GM12878 (cell line): Measurements from ENCODE around the gene DNAAF1. TPM values are rescaled to one million over a fixed set of nuclear protein-coding genes. Genes with fewer than 3 reads are reported as not detected.
A peak's percentile ranks its signal among the peaks of the same experiment; 100 is the strongest.

Experiments
- BACH1 ChIP-seq: fragments of 450-650 bp; IDR thresholded peaks from 2 replicates; pipeline ENCODE4 v1.6.1; 2017; ENCODE audit warnings: mild to moderate bottlenecking, borderline replicate concordance
- BMI1 ChIP-seq: fragments of 450-650 bp; IDR thresholded peaks from 2 replicates; pipeline ENCODE4 v1.6.1; 2016; ENCODE audit warnings: mild to moderate bottlenecking, moderate library complexity, borderline replicate concordance
- BRCA1 ChIP-seq: IDR thresholded peaks from 2 replicates; pipeline ENCODE4 v1.6.1; 2011; ENCODE audit warnings: low read depth, low read length, improper control_type of control experiment
- CHD2 ChIP-seq: IDR thresholded peaks from 2 replicates; pipeline ENCODE4 v1.6.1; 2011; ENCODE audit warnings: low read depth, low read length, improper control_type of control experiment, borderline replicate concordance
- CREB1 ChIP-seq: IDR thresholded peaks from 2 replicates; pipeline ENCODE4 v1.6.1; 2012; ENCODE audit warnings: low read depth, mild to moderate bottlenecking, inconsistent platforms
- DPF2 ChIP-seq: fragments of 450-650 bp; IDR thresholded peaks from 2 replicates; pipeline ENCODE4 v1.6.1; 2017; ENCODE audit warnings: mild to moderate bottlenecking
- FOXK2 ChIP-seq: fragments of 450-650 bp; IDR thresholded peaks from 2 replicates; pipeline ENCODE4 v1.6.1; 2017; ENCODE audit warnings: mild to moderate bottlenecking, moderate library complexity
- GABPA ChIP-seq: IDR thresholded peaks from 2 replicates; pipeline ENCODE4 v1.6.1; 2014; ENCODE audit warnings: antibody characterized with exemption, low read depth, mild to moderate bottlenecking, inconsistent platforms
- GATAD2B ChIP-seq: fragments of 450-650 bp; conservative IDR thresholded peaks from 2 replicates; pipeline ENCODE4 v1.6.1; 2017; ENCODE audit warnings: low read depth, mild to moderate bottlenecking, moderate library complexity
- HDGF ChIP-seq: fragments of 450-650 bp; IDR thresholded peaks from 2 replicates; pipeline ENCODE4 v1.6.1; 2016; ENCODE audit warnings: antibody characterized with exemption
- KLF5 ChIP-seq: fragments of 450-650 bp; IDR thresholded peaks from 2 replicates; pipeline ENCODE4 v1.6.1; 2014; ENCODE audit warnings: mild to moderate bottlenecking; ENCODE audit not compliant: partially characterized antibody
- NBN ChIP-seq: fragments of 450-650 bp; IDR thresholded peaks from 2 replicates; pipeline ENCODE4 v1.6.1; 2016
- NFXL1 ChIP-seq: fragments of 450-650 bp; IDR thresholded peaks from 2 replicates; pipeline ENCODE4 v1.6.1; 2017; ENCODE audit warnings: antibody characterized with exemption, mild to moderate bottlenecking, borderline replicate concordance
- NR2C1 ChIP-seq: fragments of 450-650 bp; IDR thresholded peaks from 2 replicates; pipeline ENCODE4 v1.6.1; 2017; ENCODE audit warnings: antibody characterized with exemption, mild to moderate bottlenecking, moderate library complexity
- POLR2AphosphoS2 ChIP-seq: IDR thresholded peaks from 2 replicates; pipeline ENCODE4 v1.6.1; 2011; ENCODE audit warnings: low read depth, mild to moderate bottlenecking, low read length, improper control_type of control experiment, moderate library complexity
- POU2F2 ChIP-seq: IDR thresholded peaks from 3 replicates; pipeline ENCODE4 v1.6.1; 2011; ENCODE audit warnings: low read depth, mild to moderate bottlenecking, low read length, borderline replicate concordance
- RUNX3 ChIP-seq: IDR thresholded peaks from 2 replicates; pipeline ENCODE4 v1.6.1; 2012; ENCODE audit warnings: low read length, inconsistent platforms
- SIN3A ChIP-seq: IDR thresholded peaks from 2 replicates; pipeline ENCODE4 v1.6.1; 2012; ENCODE audit warnings: low read depth, low read length, improper control_type of control experiment
- SMARCA5 ChIP-seq: fragments of 450-650 bp; IDR thresholded peaks from 2 replicates; pipeline ENCODE4 v1.6.1; 2017; ENCODE audit warnings: mild to moderate bottlenecking
- SMC3 ChIP-seq: IDR thresholded peaks from 2 replicates; pipeline ENCODE4 v1.6.1; 2011; ENCODE audit warnings: low read length, improper control_type of control experiment, borderline replicate concordance
- SP1 ChIP-seq: IDR thresholded peaks from one replicate; pipeline ENCODE4 v1.6.1; 2011; ENCODE audit warnings: low read depth, low read length
- SREBF2 ChIP-seq: IDR thresholded peaks from 2 replicates; pipeline ENCODE4 v1.6.1; 2012; ENCODE audit warnings: mild to moderate bottlenecking, low read length
- STAT1 ChIP-seq: fragments of 450-650 bp; conservative IDR thresholded peaks from 2 replicates; pipeline ENCODE4 v1.6.1; 2014; ENCODE audit warnings: antibody characterized with exemption, mild to moderate bottlenecking
- TAF1 ChIP-seq: IDR thresholded peaks from 2 replicates; pipeline ENCODE4 v1.6.1; 2011; ENCODE audit warnings: mild to moderate bottlenecking, low read depth, low read length, borderline replicate concordance
- TARDBP ChIP-seq: IDR thresholded peaks from 2 replicates; pipeline ENCODE4 v1.6.1; 2016; ENCODE audit warnings: borderline replicate concordance
- ZNF207 ChIP-seq: fragments of 450-650 bp; IDR thresholded peaks from 2 replicates; pipeline ENCODE4 v1.6.1; 2014; ENCODE audit warnings: antibody characterized with exemption, mild to moderate bottlenecking, borderline replicate concordance
- ZNF622 ChIP-seq: fragments of 450-650 bp; IDR thresholded peaks from 2 replicates; pipeline ENCODE4 v1.6.1; 2017; ENCODE audit warnings: mild to moderate bottlenecking, inconsistent platforms
- ZZZ3 ChIP-seq: IDR thresholded peaks from 2 replicates; pipeline ENCODE4 v1.6.1; 2011; ENCODE audit warnings: low read depth; ENCODE audit not compliant: control insufficient read depth, insufficient read length
- polyA plus RNA-seq, 11 experiments: library from polyadenylated mRNA; depleted of rRNA in 4 of 11; unstranded in 6 of 11; stranded (reverse) in 5 of 11; fragments of >200 nt; fragmentation: Nextera tagmentation in 4 of 11; fragmentation: Illumina TruSeq in 1 of 11; extraction: Ambion mirVana in 4 of 11; extraction: Trizol in 1 of 11; gene quantifications; 1 replicate in 1 of 11; 2 replicates in 10 of 11; pipeline versions ENCODE4 v1.2.1 to v1.2.3, GENCODE V29; 2011 to 2016; ENCODE audit warnings: inconsistent platforms in 2 of 11, missing spikeins in 2 of 11, low read depth in 1 of 11
- total RNA-seq, 4 experiments: library from RNA; depleted of rRNA in 3 of 4; stranded (reverse); fragments of >200 nt in 3 of 4; fragmentation: Illumina TruSeq in 1 of 4; extraction: Trizol in 1 of 4; gene quantifications; 2 replicates each; pipeline versions ENCODE4 v1.2.1 to v1.2.3, GENCODE V29; 2013 to 2021
- TF ChIP-seq, protein P1 (sequence below): fragments of 450-650 bp; IDR thresholded peaks from 2 replicates; pipeline ENCODE4 v1.6.1; 2016; ENCODE audit warnings: mild to moderate bottlenecking
- TF ChIP-seq, protein P2 (sequence below): IDR thresholded peaks from 2 replicates; pipeline ENCODE4 v1.6.1; 2012; ENCODE audit warnings: low read depth, low read length, improper control_type of control experiment
- TF ChIP-seq, protein P3 (sequence below): IDR thresholded peaks from 2 replicates; pipeline ENCODE4 v1.6.1; 2011; ENCODE audit warnings: mild to moderate bottlenecking, low read depth, low read length, moderate library complexity; ENCODE audit not compliant: insufficient replicate concordance

DNAAF1 gene
- total and polyA plus RNA-seq, 10 of the 15 experiments (the other 5 are each of a cell fraction or from before 2014, with no cell fraction given) = 0.02 to 0.76 (median 0.08) TPM; not detected in 6

DNA sequence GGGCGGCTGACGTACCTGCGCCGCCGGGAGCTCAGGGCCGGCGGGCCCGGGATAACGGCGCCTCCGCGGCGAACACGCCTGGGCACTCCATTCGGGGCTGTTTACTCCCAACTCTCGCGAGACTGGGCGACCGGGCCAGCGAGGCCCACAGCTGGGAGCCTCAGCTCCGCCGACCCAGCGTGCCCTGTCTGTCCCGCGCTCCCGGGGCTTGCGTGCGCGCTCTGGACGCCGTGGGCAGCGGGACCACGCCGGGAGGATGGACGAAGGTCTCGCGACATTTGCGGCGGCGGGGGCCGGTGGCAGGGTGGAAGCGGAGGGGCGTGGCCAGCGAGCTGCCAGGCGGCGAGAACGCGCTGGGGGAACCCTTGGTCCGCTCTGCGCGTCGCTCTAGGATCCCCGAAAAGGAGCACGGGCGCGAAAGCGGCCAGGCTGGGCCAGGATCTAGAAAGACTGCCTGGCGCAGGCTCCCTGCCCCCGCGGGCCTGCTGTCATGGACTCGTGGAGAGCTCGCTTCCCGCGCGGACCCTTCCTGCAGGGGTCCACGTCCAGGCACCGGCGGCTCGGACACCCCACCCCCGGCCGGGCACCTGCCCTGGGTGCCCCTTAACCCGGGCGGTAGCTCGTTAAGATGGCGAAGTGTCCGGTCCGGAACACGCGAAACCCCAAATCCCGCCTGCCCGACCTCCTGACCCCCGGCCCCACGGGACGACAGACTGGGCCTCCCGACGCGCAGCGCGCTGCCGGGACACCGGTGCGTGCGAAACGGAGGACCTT, 28.2 kb upstream of the DNAAF1 start, which contains the start of gene MBTPS1 (continued):
- TF ChIP-seq BACH1 = peak; percentile 62; the same call in 1 of the 2 replicates
- TF ChIP-seq FOXK2 = peak; percentile 86
- TF ChIP-seq CHD2 = peak; percentile 99
- TF ChIP-seq DPF2 = peak; percentile 84; the same call in 1 of the 2 replicates
- TF ChIP-seq NR2C1 = peak; percentile 72
- no peak for TF ChIP-seq ZNF622
- TF ChIP-seq TARDBP = no peak
- TF ChIP-seq ZZZ3 = no peak
- TF ChIP-seq GABPA = no peak
- peak; percentile 8; the same call in 1 of the 3 replicates for TF ChIP-seq POU2F2
- peak; percentile 65; the same call in 1 of the 2 replicates for TF ChIP-seq TAF1
- TF ChIP-seq, protein P1, sequence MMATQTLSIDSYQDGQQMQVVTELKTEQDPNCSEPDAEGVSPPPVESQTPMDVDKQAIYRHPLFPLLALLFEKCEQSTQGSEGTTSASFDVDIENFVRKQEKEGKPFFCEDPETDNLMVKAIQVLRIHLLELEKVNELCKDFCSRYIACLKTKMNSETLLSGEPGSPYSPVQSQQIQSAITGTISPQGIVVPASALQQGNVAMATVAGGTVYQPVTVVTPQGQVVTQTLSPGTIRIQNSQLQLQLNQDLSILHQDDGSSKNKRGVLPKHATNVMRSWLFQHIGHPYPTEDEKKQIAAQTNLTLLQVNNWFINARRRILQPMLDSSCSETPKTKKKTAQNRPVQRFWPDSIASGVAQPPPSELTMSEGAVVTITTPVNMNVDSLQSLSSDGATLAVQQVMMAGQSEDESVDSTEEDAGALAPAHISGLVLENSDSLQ = peak; percentile 78
- TF ChIP-seq SREBF2 = no peak
- TF ChIP-seq, protein P2, sequence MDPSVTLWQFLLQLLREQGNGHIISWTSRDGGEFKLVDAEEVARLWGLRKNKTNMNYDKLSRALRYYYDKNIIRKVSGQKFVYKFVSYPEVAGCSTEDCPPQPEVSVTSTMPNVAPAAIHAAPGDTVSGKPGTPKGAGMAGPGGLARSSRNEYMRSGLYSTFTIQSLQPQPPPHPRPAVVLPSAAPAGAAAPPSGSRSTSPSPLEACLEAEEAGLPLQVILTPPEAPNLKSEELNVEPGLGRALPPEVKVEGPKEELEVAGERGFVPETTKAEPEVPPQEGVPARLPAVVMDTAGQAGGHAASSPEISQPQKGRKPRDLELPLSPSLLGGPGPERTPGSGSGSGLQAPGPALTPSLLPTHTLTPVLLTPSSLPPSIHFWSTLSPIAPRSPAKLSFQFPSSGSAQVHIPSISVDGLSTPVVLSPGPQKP = no peak
- 0 out of 2 replicates have a peak, but pooled peaks have one; percentile 0 for TF ChIP-seq CREB1
- no peak for TF ChIP-seq STAT1
- TF ChIP-seq SMARCA5 = peak; percentile 27; the same call in 1 of the 2 replicates
- TF ChIP-seq GATAD2B = no peak
- TF ChIP-seq NFXL1 = no peak
- peak; percentile 67 for TF ChIP-seq NBN
- TF ChIP-seq, protein P3, sequence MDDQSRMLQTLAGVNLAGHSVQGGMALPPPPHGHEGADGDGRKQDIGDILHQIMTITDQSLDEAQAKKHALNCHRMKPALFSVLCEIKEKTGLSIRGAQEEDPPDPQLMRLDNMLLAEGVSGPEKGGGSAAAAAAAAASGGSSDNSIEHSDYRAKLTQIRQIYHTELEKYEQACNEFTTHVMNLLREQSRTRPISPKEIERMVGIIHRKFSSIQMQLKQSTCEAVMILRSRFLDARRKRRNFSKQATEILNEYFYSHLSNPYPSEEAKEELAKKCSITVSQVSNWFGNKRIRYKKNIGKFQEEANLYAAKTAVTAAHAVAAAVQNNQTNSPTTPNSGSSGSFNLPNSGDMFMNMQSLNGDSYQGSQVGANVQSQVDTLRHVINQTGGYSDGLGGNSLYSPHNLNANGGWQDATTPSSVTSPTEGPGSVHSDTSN = no peak
- TF ChIP-seq SIN3A = peak; percentile 65
- TF ChIP-seq POLR2AphosphoS2 = peak; percentile 75; the same call in 1 of the 2 replicates
- TF ChIP-seq BMI1 = no peak
- TF ChIP-seq SMC3 = no peak
- TF ChIP-seq HDGF = peak; percentile 48; the same call in 1 of the 2 replicates
- TF ChIP-seq RUNX3 = peak; percentile 24; the same call in 1 of the 2 replicates
- peak; percentile 67; the same call in 1 of the 2 replicates for TF ChIP-seq ZNF207
- no peak for TF ChIP-seq SP1
- no peak for TF ChIP-seq KLF5
- peak; percentile 91 for TF ChIP-seq BRCA1
